Dendritic cell treated with granulocyte-macrophage colony-stimulating factor and Interleukin-4, amounts not matched to agents 40 ng/mL and 50 ng/mL, for 4 days (primary cell): Measurements from ENCODE around the gene IFI30.
A peak's percentile ranks its signal among the peaks of the same experiment; 100 is the strongest.

ENCODE experiments used
- H3K27ac Mint-ChIP-seq: one replicate; pipeline ENCODE4 v1.8.0; 2022; ENCODE audit warnings: mild to moderate bottlenecking, mixed read lengths
- H3K27me3 Mint-ChIP-seq: one replicate; pipeline ENCODE4 v1.8.0; 2022; ENCODE audit warnings: mild to moderate bottlenecking, mixed read lengths
- H3K36me3 Mint-ChIP-seq: one replicate; pipeline ENCODE4 v1.8.0; 2022; ENCODE audit warnings: low read depth, mixed read lengths
- H3K4me1 Mint-ChIP-seq: one replicate; pipeline ENCODE4 v1.8.0; 2022; ENCODE audit warnings: low read depth, mixed read lengths
- H3K4me3 Mint-ChIP-seq: one replicate; pipeline ENCODE4 v1.8.0; 2022; ENCODE audit warnings: mild to moderate bottlenecking, moderate library complexity, mixed read lengths
- H3K9me3 Mint-ChIP-seq: one replicate; pipeline ENCODE4 v1.8.0; 2022; ENCODE audit warnings: mixed read lengths
- intact Hi-C: fragments of 100-400 bp; cut with micrococcal nuclease; formaldehyde crosslinking; loops from one replicate; pipeline ENCODE4 v1.15.0; 2022

The IFI30 gene

DNA sequence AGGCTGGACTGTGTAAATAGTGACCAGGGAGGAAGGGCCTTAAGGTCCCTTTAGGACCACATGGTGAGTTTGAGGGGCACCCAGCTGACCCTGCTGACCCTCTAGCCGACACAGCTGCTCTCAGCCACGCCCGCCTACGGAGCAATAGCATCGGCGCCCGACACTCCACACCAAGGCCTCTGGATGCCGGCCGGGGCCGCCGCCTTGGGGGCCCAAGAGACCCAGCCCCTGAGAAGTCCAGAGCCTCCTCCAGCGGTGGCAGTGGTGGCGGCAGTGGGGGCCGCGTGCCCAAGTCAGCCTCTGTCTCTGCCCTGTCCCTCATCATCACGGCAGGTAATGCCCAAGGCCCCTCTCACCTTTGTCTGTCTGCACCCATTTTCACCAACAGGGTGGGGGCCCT is 29.3 kb upstream of the IFI30 start:
- Mint-ChIP-seq H3K36me3 (peaks cover 100% of the 10 kb centered on the region), H3K27ac (no peak overlapping the region), H3K4me3 (no peak overlapping the region)

DNA sequence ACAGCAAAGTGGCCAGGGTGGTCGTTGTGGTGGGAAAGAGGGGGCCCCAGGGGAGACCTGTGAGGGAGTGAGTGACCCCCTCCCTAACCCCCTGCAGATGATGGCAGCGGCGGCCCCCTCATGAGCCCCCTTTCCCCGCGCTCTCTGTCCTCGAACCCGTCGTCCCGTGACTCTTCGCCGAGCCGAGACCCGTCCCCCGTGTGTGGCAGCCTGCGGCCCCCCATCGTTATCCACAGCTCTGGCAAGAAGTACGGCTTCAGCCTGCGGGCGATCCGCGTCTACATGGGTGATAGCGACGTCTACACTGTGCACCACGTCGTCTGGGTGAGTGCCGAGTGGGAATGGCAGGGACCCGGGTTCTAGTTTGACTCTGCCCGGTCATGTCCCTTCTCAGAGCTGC is 28.7 kb upstream of the IFI30 start:
- no peak overlapping the region for H3K27ac Mint-ChIP-seq
- no peak overlapping the region for H3K4me3 Mint-ChIP-seq
- no peaks in the 10 kb centered on the region for H3K27me3 Mint-ChIP-seq
- peaks cover 7% of the 10 kb centered on the region for H3K4me1 Mint-ChIP-seq
- no peaks in the 10 kb centered on the region for H3K9me3 Mint-ChIP-seq
- intact Hi-C loops = no loop called here
- peaks cover 100% of the 10 kb centered on the region for H3K36me3 Mint-ChIP-seq

More for the DNA sequence above, 29.3 kb upstream of the IFI30 start:
- Mint-ChIP-seq H3K27me3 (no peaks in the 10 kb centered on the region), H3K9me3 (no peaks in the 10 kb centered on the region), H3K4me1 (peaks cover 7% of the 10 kb centered on the region)
- intact Hi-C loops = no loop called here

DNA sequence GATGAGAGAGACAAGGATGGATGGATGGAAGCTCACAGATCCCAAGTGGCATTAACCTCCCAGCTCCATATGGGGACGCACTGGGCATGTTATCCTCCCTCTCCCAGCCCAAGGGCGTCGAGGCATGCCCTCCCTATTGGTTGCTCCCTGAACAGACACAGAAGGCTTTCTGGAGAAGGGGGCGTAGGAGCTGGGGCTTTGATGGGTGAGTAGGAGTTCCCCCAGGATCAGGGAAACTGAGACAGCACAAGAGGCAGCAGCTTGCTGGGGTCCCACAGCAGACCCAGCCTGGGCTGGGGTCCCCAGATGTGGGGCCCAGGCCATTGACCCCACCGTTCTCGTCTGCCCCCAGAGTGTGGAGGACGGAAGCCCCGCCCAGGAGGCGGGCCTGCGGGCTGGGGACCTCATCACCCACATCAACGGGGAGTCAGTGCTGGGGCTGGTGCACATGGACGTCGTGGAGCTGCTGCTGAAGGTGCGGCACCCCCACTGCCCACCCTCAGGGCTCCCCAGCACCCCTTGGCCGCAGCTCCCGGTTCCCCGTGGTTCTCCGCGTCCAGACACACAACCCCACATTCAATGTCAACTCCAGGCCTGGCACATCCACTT is 28.1 kb upstream of the IFI30 start:
- no peaks in the 10 kb centered on the region for H3K9me3 Mint-ChIP-seq
- no peaks in the 10 kb centered on the region for H3K27me3 Mint-ChIP-seq
- H3K36me3 Mint-ChIP-seq = peaks cover 100% of the 10 kb centered on the region
- intact Hi-C loops = no loop called here
- peaks cover 7% of the 10 kb centered on the region for H3K4me1 Mint-ChIP-seq
- H3K4me3 Mint-ChIP-seq = no peak overlapping the region
- H3K27ac Mint-ChIP-seq = no peak overlapping the region

DNA sequence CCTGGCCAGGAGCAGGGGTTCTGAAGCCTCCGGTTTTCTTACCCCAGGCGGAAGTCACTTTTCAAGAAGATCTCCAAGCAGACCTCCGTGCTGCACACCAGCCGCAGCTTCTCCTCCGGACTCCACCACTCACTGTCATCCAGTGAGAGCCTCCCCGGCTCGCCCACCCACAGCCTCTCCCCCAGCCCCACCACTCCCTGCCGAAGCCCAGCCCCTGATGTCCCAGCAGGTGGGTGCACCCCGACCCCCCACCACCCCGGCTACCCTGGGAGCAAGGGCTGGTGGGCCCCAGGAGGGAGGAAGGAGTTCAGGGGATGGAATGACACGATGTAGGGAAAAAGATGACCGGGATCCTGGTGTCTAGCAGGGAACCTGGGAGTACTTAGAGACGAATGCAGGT is 26.2 kb upstream of the IFI30 start:
- H3K9me3 Mint-ChIP-seq = no peaks in the 10 kb centered on the region
- no peak overlapping the region for H3K4me3 Mint-ChIP-seq
- H3K36me3 Mint-ChIP-seq = peaks cover 85% of the 10 kb centered on the region

DNA sequence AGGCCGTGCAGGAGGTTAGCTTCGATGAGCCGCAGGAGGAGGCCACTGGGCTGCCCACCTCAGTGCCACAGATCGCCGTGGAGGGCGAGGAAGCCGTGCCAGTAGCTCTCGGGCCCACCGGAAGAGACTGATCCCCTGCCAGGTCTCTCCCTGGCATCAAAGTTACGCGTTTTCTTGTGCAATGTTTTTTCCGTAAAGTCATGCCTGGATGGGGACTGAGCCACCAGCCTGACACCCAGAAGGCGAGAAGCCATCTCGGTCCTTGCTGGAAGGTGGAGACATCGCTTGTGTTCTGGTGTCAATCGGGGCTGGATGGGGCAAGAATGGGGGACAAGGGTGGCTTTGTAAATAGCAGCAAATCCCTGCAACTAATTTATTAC is 24.0 kb upstream of the IFI30 start:
- H3K4me1 Mint-ChIP-seq = peaks cover 31% of the 10 kb centered on the region
- H3K36me3 Mint-ChIP-seq = peaks cover 63% of the 10 kb centered on the region
- H3K4me3 Mint-ChIP-seq = no peak overlapping the region
- intact Hi-C loops = no loop called here
- H3K27ac Mint-ChIP-seq = no peak overlapping the region
- no peaks in the 10 kb centered on the region for H3K9me3 Mint-ChIP-seq
- H3K27me3 Mint-ChIP-seq = no peaks in the 10 kb centered on the region

More for the DNA sequence above, 26.2 kb upstream of the IFI30 start:
- H3K27me3 Mint-ChIP-seq = no peaks in the 10 kb centered on the region
- peaks cover 21% of the 10 kb centered on the region for H3K4me1 Mint-ChIP-seq
- no peak overlapping the region for H3K27ac Mint-ChIP-seq
- intact Hi-C loops = no loop called here

DNA sequence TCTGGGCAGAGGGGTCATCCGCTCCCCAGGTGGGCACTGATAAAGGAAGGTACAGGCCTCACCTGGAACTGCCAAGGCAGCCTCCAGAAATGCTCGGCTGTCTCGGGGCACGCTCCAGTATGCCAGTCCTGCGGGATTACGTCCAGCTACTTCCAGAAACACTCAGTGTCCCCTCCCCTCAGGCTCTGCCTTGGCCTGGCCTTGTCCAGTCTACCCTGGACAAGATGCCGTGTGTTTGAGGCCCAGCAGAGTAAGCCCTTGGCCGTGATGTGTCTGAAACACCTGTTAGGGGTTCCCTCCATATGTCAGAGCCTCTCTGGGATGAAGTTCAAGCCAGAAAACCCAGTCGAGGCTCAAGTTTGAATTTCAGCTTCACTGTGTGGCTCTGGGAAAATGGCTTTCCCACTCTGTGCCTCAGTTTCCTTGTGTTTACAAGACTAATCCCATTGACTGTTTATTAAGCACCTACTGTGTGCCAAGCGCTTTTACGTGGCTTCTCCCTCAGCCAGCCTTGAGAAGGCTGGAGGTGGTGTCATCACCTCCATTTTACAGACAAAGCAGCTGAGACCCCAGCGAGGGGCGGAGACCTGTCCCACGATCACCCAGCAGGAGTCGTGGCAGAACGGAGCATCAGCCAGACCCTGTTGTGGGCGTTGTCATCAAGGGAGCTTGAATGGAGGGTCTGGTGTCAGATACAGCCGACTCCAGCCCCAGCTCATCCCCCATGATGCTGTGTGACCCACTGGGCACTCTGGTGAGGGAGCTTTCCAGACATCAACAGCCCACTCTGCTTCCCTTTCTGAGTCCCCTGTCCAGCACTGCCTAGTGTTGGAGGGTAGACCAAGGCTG is 22.6 kb upstream of the IFI30 start:
- intact Hi-C loops = loop anchor here (5.0 kb wide), 1 partner anchor 34 kb away; no protein-coding TSS in a partner anchor
- Mint-ChIP-seq H3K27me3 (no peaks in the 10 kb centered on the region), H3K4me3 (peak overlapping the region; percentile 74), H3K9me3 (no peaks in the 10 kb centered on the region), H3K4me1 (peaks cover 38% of the 10 kb centered on the region), H3K27ac (peak overlapping the region; percentile 90), H3K36me3 (peaks cover 56% of the 10 kb centered on the region)

DNA sequence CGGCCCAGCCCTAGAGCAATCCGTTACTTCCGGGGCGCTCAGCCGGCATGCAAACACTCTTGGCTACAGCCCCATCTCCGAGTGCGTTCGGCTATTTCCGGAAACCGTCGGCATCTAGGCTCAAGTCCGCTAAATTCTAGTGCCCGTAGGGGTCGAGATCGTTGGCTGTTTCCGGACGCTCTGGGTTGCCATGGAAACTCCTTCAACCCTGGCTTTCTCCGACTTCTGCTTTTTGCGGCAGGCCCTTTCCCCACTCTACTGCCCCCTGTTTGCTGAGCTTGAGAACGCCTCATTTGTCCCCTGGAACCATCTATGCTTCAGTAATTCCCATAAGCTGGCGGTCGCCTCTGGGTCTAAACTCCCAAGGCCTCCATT is 21.2 kb upstream of the IFI30 start:
- intact Hi-C loops = loop anchor here (5.0 kb wide), 1 partner anchor 35 kb away; no protein-coding TSS in a partner anchor
- H3K27ac Mint-ChIP-seq = peak overlapping the region; percentile 90
- H3K36me3 Mint-ChIP-seq = peaks cover 49% of the 10 kb centered on the region
- H3K4me1 Mint-ChIP-seq = peaks cover 53% of the 10 kb centered on the region
- no peaks in the 10 kb centered on the region for H3K27me3 Mint-ChIP-seq
- peak overlapping the region; percentile 74 for H3K4me3 Mint-ChIP-seq
- no peaks in the 10 kb centered on the region for H3K9me3 Mint-ChIP-seq

DNA sequence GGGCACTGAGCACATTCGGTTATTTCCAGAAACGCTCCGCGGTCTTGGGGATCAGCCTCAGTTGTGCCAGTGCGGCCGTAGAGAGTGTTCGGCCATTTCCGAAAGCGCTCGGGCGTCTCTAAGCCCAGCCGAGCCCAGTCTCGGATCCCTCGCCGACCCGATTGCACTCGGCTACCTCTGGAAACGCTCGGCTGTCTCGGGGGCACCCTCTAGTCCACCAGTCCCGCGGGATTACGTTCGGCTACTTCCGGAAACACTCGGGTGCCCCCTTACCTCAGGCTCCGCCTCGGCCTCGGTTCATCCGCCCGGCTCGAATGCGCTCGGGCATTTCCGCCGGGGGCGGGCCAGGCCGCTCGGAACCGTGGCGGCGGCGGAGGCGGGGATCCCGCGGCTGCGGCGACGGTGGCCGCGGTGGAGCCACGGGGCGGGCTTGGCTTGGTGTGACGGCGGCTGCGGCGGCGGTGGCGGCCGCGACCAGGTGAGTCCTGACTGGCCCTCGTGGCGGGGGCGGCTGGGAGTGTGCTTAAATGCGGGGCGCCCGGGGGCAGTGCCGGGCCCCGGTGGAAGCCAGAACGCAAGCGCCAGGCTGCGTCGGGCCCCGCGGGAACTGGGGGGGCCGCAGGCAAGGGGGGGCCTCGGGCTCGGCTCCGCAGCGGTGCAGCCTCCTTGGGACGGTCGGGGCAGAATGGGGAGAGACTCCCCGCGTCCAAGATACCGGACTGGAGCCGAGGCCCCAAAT is 20.6 kb upstream of the IFI30 start, which contains the start of gene PIK3R2:
Gene PIK3R2 (plus strand): TSS at position 347 of the 739 bp plus-strand sequence. CDS start 2,717 bp downstream, outside the sequence.
- H3K4me3 Mint-ChIP-seq = peak within 1 kb of the TSS; percentile 74
- H3K36me3 Mint-ChIP-seq = peaks cover 43% of the 10 kb centered on the region
- H3K9me3 Mint-ChIP-seq = no peaks in the 10 kb centered on the region
- H3K27me3 Mint-ChIP-seq = no peaks in the 10 kb centered on the region
- intact Hi-C loops = loop anchor here (5.0 kb wide), 1 partner anchor 36 kb away; no protein-coding TSS in a partner anchor
- H3K4me1 Mint-ChIP-seq = peaks cover 57% of the 10 kb centered on the region
- H3K27ac Mint-ChIP-seq = peak within 1 kb of the TSS; percentile 90

DNA sequence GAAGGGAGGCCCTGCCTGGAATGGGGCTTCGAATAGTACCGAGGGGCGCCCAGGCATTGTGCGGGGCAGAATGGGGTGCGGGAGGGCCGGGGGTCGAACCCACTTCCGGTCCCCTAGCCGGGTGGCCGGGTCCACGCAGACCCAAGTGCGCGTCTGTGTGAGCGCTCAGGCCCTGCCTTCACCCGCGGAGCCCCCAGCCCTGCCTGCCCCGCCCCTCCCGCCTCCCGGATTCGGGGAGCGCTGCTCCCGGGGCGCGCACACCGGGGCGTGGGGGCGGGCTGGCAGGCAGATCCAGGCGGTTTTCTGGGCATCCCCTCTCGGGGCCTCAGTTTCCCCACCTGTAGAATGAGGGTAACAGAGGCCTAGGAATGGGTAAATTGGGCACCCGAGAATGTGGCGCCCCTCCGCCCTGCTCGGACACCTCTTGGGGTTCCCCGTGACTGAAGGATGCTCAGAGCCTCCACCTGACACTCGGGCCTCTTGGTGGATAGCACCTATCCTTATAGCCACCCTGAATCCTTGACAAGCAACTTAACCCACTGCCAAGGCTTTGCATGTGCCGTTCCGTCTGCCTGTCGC is 20.0 kb upstream of the IFI30 start:
- intact Hi-C loops = loop anchor here (5.0 kb wide), 1 partner anchor 36 kb away; no protein-coding TSS in a partner anchor
- Mint-ChIP-seq H3K27me3 (no peaks in the 10 kb centered on the region), H3K27ac (peak overlapping the region; percentile 90)

DNA sequence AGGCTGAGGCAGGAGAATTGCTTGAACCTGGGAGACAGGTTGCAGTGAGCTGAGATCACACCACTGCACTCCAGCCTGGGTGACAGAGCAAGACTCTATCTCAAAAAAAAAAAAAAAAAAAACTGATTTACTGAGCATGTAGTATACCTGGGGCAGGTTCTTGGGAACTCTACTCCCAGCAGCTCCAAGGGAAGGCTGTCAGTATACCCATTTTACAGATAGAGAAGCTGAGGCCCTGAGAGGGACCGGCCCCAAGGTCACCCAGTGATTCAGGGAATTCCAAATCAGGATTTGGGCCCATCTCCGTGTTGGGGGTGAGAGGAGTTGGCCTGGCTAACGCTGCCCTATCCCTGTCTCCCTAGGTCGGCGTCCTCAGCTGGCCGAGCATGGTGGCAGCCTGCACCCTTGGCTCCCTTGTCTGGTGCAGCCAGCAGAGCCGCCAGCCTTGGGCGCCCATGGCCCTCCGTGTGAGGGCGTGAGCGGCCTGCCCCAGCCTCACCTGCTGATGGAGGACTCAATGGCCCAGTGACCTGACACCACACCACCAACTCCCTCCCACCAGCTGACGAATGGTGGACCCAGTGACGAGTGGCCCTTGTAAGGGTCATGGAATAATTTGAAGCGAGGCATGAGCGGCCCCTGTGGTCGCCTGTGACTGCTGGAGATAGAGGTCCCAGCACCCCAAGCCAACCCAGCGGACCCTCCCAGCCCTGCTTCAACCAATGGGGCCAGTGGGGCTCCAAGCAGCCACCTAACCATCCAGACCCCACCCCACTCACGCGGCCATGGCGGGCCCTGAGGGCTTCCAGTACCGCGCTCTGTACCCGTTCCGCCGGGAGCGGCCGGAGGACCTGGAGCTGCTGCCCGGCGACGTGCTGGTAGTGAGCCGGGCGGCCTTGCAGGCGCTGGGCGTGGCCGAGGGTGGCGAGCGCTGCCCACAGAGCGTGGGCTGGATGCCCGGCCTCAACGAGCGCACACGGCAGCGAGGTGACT is 18.2 kb upstream of the IFI30 start:
- peaks cover 54% of the 10 kb centered on the region for H3K4me1 Mint-ChIP-seq
- no peaks in the 10 kb centered on the region for H3K27me3 Mint-ChIP-seq
- peaks cover 23% of the 10 kb centered on the region for H3K36me3 Mint-ChIP-seq
- H3K27ac Mint-ChIP-seq = no peak overlapping the region
- H3K9me3 Mint-ChIP-seq = no peaks in the 10 kb centered on the region
- no peak overlapping the region for H3K4me3 Mint-ChIP-seq
- intact Hi-C loops = no loop called here

More for the DNA sequence above, 20.0 kb upstream of the IFI30 start:
- Mint-ChIP-seq H3K36me3 (peaks cover 36% of the 10 kb centered on the region), H3K4me1 (peaks cover 50% of the 10 kb centered on the region), H3K9me3 (no peaks in the 10 kb centered on the region), H3K4me3 (peak overlapping the region; percentile 74)

DNA sequence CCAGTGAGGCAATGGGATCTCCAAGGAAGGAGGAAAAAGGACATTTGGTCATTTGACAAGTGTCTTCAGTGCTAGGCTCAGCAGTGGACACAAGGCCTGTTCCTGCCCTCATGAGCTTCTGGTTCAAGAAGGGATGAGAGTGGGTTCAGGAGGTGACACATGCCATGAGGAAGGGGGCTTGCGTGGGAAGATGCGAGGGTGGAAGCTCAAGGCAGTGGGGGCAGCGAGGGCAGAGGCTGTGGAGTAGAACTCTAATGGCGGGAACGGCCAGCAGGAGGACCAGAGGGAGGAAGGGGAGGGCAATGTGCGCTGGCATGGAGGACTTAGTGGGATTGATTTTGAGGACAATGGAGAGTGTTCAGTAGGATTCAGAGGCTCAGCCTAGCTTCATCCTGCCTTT is 17.3 kb upstream of the IFI30 start:
- H3K4me1 Mint-ChIP-seq = peaks cover 57% of the 10 kb centered on the region
- H3K4me3 Mint-ChIP-seq = no peak overlapping the region
- no peak overlapping the region for H3K27ac Mint-ChIP-seq
- intact Hi-C loops = no loop called here
- no peaks in the 10 kb centered on the region for H3K9me3 Mint-ChIP-seq
- peaks cover 24% of the 10 kb centered on the region for H3K36me3 Mint-ChIP-seq
- H3K27me3 Mint-ChIP-seq = no peaks in the 10 kb centered on the region

DNA sequence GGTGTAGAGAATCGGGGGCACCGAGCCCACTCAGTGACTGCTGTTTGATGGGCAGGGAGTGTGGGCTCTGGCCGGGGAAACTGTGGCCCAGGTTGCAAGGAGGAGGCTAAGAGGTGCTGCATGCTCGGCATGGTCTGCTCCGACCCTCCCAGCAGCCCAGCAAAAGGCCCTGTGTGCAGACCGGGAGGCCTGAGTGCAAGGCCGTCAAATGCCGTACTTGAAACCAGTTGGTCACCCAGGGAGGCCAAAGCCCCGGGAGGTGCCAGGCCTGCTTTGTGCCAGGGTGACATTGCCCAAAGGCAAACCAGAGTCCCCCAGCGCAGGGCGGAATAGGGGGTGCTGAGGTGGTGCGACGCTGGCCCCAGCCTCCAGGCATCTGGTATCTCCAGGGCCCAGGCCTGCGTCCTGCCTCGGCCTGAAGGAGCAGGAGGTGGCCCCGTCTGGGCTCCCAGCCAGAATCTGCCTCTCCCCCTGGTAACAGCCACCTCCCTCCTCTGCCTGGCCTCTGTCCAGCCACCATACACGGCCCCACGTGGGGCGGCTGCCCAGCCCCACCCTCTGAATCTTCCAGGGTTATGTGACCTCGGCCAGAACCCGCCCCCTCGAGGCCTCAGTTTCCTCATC is 16.7 kb upstream of the IFI30 start:
- Mint-ChIP-seq H3K4me1 (peaks cover 56% of the 10 kb centered on the region), H3K36me3 (peaks cover 28% of the 10 kb centered on the region), H3K27me3 (no peaks in the 10 kb centered on the region), H3K27ac (no peak overlapping the region), H3K4me3 (no peak overlapping the region), H3K9me3 (no peaks in the 10 kb centered on the region)
- intact Hi-C loops = no loop called here
